Activated CD8-positive, alpha-beta memory T cell treated with anti-CD3 and anti-CD28 coated beads, Interleukin-2, amount 50 U/mL, for 1 hour (primary cell): Measurements from ENCODE around the gene NOL11.
"Not testable (repeated sequence)": the region's sequence is repeated elsewhere in the genome, so short reads cannot be mapped to it uniquely, and the experiment has no call there.

Source experiments
- DNase-seq: peaks from one replicate; pipeline ENCODE4 v3.0.0-alpha.2; 2020; ENCODE audit errors: extremely low read depth

Gene NOL11

DNA sequence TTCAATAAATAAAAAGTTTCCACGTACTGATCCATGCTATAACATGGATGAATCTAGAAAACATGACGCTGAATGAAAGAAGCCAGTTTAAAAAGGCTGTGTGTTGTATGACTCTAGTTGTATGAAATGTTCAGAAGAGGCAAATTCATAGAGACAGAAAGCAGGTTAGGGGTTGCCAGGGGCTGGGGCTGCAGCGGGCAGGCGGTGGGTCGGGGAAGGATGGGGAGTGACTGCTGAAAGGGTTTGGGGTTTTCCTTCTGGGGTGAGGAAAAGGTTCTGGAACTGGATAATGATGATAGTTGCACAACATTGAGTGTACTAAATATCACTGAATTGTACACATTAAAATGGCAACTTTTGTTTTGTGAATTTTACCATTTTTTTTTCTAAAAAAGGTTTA, 36.3 kb downstream of the NOL11 start:
- no peak for DNase-seq

DNA sequence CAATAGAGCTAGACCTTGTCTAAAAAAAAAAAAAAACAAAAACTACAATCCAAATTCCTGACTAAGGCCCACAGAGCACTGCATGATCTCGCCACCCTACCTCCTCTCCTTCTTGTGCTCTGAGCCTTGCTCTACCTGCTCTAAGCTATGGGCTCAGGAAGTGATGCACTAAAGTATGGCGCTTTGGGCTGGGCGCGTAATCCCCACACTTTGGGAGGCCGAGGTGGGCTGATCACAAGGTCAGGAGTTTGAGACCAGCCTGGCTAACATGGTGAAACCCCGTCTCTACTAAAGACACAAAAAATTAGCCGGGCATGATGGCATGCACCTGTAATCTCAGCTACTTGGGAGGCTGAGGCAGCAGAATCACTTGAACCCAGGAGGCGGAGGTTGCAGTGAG, 37.0 kb downstream of the NOL11 start:
- not testable (repeated sequence) for DNase-seq

DNA sequence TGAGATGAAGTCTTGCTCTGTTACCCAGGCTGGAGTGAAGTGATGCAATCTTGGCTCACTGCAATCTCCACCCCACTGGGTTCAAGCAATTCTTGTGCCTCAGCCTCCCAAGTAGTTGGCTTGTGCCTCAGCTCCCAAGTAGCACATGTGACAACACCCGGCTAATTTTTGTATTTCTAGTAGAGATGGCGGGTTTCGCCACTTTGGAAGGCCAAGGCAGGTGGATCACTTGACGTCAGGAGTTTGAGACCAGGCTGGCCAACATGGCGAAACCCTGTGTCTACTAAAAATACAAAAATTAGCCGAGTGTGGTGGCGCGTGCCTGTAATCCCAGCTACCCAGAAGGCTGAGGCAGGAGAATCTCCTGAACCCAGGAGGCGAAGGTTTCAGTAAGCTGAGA, 39.0 kb downstream of the NOL11 start:
- not testable (repeated sequence) for DNase-seq

DNA sequence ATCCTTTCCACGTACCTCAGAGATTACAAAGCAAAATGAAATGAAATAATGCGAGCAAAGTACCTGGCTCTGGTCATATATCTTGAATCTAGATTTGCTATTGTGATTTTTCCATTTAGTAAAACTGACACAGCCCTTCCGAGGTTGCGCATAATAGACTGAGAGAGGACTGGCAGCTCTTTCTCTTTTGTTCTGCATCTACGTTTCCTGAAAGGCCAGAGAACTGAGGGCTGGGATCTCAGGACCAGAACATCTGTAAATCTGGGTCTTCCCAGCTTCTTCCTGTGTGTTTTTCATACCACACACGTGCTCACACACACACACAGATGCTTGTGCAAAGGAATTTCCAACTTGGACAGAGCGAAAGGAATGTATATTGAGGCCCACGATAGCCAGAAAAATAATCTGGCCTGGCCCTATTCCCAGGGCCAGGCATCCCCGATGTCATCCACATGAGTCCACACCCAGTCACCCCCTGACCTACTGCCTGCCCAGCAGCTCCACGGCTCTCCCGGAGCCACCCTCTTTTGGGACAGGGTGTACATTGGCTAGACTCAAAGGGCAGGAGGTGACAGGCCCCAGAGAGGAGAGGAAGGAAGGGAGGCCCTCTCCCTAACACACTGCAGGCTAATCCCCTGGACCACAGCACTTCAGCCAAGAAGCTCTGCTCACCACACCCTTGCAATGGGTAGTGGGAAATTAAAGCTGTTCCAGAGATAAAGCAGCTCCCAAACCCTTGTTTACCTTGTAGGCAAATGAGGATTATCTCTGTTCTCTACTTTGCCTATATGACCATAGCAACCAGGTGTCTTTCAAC, 41.8 kb downstream of the NOL11 start:
- no peak for DNase-seq

DNA sequence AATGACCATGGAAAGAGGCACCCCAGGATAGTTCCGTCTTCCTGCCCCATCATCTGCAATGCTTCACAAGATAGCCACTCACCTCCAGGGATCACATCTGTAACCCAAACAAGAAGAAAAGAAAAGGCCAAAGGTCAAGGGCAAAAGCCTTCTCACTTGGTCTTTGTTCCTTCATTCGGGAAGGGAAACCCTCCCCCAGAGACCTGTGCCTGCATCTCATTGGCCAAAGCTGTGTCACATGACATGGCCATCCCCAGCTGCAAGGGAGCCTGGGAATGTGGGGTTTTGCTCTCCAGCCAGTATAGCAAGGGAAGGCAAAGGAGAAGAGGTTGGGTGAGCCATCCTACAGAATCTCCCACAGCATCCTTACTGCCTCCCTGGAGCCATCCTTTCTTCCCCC, 47.9 kb downstream of the NOL11 start:
- DNase-seq = no peak

DNA sequence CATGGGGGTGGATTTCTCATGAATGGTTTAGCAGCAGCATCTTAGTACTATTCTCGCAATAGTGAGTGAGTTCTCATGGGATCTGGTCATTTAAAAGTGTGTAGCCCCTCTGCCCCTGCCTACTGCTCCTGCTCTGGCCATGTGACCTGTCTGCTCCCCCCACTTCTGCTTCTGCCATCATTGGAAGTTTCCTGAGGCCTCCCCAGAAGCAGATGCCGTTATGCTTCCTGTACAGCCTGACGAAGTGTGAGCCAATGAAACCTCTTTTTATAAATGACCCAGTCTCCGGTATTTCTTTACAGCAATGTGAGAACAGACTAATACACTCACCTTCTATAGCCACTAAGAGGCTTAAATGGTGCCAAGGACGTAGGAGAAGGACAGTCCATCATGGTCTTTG, 51.5 kb downstream of the NOL11 start:
- DNase-seq = no peak

DNA sequence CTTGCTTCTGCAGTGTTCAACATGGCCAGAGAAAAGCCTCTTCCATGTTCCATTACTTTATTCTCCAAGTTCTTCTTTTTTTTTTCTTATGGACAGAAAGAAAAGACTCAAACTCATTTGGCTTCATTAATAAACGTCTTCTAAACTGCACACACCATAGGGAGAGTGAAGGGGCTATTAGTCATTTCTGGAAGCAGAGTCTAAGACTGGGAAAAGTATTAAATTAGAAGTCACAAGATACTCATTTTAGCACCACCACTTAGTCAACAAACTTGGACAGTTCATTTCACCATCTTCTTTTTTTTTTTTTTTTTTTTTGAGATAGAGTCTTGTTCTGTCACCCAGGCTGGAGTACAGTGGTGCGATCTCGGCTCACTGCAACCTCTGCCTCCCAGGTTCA, 52.8 kb downstream of the NOL11 start:
- DNase-seq = no peak

DNA sequence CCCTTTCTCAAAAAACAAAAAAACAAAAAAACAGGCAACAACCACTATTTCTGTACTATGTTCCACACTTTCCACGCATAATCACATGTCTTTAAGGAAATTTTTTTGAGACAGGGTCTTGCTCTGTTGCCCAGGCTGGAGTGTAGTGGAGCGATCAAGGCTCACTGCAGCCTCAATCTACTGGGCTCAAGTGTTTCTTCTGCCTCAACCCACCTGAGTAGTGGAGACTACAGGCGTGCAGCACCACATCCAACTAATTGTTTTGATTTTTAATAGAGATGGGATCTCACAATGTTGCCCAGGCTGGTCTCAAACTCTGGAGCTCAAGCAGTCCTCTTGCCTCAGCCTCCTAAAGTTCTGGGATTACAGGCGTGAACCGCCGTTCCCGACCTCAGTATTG, 54.9 kb downstream of the NOL11 start:
- no peak for DNase-seq

DNA sequence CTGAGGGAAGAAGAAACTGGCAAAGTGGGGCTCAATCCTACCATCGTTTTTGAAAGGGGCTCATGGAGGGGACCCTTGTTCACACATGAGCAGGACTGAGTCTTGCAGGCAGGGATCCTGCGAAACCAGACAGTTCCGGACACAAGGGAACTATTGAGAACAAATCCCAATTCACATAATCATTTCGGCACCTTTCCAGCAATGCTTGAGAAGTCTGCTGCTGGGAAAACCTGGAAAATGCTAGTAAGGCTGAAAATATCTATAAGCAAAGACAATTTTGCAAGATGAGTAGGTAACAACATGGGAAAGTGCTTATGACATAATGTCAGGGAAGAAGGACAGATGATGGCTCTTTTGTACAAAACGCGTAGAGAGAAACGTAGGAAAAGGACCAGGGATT, 55.5 kb downstream of the NOL11 start:
- no peak for DNase-seq

DNA sequence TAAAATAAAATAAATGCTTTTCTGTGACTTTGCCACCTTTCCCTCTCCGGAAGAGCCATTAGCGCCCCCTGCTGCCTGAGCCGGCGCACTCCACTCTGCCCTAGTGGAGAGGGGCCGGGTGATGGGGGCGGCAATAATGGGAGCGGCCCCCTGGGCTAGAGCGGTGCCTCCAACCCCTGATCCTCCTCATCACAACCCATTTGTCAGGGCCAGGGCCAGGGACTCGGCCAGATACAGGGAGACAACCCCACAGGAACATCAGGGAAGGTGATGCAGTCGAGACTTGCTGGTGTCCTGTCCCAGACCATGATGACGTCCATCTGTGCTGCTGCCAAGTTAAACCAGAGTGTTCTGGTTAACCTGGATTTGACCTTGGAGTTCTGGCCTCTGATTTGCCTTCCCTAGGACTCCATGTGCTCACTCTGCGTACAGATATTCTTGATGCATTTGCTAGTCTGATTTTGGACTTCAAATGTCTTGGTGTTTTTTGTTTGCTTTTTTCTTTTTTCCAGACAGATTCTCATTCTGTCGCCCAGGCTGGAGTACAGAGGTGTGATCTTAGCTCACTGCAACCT, 61.4 kb downstream of the NOL11 start:
- no peak for DNase-seq

DNA sequence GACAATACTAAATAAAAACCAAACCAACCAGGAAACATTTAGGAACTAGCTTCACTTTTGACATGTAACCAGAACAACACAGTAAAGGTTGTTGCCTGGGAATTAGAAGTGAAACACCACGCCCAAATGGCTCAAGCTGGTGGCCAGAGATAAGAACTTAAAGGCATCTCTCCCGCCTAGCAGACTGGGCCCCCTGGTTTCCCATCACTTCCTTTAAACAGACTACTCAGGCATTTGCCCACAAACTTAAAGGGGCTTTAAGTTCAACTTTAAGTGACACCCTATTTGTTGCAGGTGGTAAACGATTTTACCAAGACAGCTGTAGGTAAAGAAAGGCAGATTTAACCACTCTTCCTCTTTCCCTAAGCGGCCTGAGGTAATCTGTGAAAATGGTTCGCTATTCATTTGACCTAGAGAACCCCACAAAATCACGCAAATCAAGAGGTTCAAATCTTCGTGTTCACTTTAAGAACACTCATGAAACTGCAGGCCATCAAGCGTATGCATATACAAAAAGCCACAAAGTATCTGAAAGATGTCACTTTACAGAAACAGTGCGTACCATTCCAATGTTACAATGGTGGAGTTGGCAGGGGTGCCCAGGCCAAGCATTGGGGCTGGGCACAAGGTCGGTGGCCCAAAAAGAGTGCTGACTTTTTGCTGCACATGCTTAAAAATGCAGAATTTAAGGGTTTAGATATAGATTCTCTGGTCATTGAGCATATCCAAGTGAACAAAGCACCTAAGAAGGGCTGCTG, 66.8 kb downstream of the NOL11 start:
- DNase-seq = no peak

DNA sequence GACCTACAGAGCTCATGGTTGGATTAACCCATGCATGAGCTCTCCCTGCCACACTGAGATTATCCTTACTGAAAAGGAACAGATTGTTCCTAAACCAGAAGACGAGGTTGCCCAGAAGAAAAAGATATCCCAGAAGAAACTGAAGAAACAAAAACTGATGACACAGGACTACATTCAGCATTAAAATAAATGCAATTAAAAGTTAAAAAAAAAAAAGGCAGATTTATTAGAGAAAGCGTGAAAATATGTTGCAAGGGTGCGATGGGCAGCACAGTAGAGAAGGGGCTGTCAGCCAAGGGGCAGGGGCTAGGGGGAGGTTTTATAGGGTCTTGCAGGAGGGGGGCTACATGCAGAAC, 67.4 kb downstream of the NOL11 start:
- DNase-seq = no peak

DNA sequence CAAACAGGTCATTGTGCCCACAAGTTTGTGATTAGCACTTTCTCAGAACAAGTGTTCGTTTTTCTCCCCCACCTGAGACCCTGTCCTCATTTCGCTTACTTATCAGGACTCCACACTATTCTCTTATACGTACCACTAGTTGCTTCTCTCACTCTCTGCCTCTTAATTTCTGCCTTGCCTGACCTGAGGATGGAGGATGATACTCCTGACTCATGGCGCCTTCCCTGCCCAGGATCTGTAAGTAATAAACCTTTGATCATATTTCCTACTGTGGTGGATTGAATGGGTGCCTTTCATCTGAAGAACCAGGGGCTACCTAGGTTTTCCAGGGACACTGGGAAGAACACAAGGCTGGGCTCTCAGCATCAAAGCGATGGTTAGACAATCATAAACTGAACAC, 67.8 kb downstream of the NOL11 start:
- DNase-seq = no peak
